AG08395 (cell line): ENCODE measurements around the gene MMP17.

Source experiments
- DNase-seq: peaks from one replicate; pipeline ENCODE4 v3.0.0; 2012; ENCODE audit warnings: mixed read lengths, low spot score

Gene MMP17

DNA sequence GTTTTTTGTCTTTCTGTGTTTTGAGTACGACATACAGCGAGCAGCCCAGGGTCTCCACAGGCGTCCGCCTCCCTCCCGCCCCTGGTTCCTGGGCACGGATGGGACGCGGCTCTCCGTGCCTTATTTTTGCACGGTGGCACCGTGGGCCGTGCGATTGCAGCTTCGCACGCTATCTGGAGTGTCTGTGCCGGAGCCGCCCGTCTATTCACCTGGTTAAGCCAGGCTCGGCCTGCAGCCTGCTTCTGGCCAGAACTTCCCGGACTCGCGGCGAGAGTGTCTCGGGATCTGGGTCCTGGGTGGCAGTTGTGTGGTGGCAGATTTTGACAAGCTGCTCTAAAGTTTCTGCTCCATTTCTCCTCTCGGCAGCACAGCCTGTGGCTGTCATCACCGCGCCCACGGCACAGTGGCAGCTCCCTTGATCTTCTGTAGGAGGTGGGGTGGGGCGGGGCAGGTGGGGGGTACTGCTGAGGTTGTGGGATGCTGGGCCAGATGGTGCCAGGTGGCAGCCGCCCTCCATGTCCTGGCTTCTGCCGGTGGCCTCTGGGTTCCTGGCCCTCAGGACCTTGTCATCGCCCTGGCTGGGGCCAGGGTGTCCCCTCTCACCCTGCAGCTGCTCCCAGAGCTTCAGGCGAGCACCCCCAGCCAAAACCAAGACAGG lies 2.9 kb downstream of the MMP17 start:
- no peak for DNase-seq

GRCh38 chr12:131831635-131832041 lies 3.4 kb downstream of the MMP17 start:
- peak; percentile 81 for DNase-seq

DNA sequence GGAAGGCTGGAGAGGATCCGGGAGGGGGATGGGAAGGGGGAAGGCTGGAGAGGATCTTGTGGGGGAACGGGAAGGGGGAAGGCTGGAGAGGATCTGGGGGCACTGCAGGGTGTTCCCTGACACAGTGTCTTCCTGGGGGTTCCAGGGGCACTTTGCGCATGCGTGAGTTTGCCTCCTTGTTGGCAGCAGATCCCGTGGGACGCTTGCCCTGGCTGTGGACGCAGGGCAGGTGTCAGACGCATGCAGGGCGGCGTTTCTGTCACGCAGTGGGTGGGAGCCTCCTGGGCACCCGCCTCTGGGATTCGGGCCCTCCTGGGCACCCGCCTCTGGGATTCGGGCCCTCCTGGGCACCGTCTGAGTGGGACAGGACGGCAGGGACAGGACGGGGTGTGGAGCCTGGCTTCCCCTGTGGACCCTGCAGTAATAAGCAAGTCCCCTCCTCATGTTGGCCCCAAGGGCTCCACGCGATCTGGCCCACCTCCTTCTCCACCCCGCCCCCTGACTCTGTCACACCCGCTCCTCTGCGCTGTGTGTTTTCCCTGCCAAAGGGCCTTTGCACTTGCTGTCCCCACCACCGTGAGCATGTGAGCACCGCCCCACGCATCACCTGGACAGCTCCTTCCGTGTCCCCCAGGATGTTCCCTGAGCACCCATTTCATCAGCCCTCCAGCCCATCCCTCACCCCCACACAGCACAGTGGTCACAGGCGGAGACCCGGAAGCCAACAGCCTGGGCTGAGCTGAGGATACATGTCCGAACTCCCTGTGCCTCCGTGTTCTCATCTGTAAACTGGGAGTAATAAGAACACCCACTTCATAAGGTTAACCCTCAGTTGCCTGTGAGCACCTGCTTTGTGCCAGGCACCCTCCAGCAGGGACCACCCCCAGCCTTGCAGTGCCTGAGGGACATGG lies 4.4 kb downstream of the MMP17 start:
- DNase-seq: peak; percentile 93

- no peak for DNase-seq
Observed at GRCh38 chr12:131833288-131833895, 5.2 kb downstream of the MMP17 start.

DNA sequence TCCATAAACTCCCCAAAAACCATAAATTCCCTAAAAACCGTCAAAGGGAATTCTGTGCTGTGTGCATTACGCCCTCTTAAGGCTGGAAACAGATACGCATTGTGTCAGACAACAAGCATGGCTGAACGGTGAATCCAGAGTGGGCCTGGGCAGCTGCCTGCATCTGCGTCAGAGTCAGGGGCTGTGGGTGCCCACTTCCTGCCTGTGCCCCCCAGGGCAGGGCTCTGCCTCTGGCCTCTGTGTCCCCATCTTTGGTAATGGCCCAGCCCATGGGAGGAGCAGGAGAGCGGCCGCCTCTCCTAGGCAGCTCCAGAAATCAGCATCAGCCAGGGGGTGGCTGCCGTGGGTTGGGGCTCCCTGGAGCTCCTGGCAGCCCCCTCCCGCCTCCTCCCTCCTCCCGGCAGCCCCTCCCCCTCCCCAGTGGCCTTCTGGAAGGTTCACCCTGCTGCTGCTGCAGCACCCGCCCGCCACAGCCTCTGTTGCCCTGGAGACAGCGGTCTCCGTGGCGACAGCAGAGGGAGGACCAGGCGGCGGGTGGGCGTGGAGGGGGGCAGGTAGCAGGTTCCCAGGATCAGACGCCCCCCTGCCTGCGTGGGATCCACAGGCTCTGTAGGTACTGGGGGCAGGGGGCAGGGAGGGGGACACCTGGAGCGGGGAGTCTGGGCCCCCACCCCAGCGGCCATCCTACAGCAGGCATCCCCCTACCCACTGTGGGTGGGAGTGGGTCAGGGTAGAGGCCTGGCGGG lies 5.9 kb downstream of the MMP17 start:
- no peak for DNase-seq

DNA sequence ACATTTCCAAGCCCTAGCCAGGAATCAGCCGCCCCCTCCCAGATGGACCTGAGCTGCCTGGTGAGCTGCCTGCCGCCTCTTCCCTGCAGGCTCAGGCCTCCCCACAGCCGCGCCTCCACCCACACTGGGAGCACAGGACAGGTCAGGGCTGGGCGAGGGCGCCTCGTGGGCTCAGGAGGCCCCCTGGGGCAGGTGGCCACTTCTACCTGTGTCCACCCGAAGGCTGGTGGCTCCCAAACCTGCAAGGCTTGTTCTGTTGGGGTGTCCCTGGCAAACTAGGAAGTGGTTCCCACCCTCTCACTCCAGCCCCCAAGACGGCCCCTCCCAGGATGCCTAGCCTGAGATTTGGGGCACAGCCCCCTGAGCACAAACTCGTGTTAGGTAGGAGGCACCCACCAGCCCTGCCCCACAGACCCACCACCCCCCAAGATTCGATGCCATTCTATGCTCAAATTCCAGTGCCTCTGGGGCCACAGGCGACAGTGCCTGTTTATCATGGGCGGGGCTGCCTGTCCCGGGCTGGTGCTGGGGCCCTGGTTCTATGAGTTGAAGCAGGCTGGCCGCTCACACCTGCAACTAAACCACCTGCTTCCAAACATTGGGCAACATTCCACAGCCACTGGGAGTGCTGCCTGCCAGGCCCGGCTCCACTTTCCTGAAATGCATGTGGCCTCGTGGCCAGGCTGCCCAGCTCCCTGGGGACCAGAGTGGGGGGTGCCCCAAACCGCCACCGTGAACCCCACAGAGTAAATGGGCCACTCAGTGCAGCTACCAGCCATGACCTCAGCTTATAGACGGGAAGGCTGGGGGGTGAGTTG lies 6.8 kb downstream of the MMP17 start:
- DNase-seq: no peak

- no peak for DNase-seq
Observed at GRCh38 chr12:131835616-131836171, 7.5 kb downstream of the MMP17 start.

- DNase-seq: no peak
Observed at GRCh38 chr12:131836193-131836592, 8.0 kb downstream of the MMP17 start.

DNA sequence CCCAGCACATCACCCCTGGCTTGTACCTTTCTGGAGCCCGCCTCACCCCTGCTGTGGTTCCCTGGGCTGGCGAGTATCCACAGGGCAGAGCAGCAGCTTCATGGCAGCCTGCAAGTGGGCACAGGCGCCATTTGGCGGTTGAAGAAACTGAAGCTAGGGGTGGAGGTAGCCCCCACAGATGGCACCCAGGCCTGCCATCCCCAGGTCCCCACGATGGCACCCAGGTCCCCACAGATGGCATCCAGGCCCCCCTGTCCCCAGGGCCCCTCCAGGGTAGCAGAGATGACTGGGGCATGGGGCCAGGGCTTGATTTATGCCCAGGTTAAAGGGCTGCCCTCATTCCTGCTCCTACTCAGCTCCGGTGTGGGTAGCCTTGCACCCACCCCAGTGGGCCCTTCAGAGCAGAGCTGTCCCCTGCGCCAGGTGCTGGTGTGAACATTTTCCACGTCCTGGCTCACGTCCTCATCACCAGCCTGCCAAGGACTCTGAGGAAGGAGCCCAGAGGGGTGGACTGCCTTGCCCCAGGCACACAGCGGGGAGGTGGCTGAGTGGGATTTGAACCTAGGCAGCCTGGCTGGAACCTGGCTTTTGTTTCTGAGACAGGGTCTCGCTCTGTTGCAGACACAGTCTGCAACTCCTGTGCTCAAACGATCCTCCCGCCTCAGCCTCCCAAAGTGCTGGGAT lies 8.7 kb downstream of the MMP17 start:
- DNase-seq: no peak

DNA sequence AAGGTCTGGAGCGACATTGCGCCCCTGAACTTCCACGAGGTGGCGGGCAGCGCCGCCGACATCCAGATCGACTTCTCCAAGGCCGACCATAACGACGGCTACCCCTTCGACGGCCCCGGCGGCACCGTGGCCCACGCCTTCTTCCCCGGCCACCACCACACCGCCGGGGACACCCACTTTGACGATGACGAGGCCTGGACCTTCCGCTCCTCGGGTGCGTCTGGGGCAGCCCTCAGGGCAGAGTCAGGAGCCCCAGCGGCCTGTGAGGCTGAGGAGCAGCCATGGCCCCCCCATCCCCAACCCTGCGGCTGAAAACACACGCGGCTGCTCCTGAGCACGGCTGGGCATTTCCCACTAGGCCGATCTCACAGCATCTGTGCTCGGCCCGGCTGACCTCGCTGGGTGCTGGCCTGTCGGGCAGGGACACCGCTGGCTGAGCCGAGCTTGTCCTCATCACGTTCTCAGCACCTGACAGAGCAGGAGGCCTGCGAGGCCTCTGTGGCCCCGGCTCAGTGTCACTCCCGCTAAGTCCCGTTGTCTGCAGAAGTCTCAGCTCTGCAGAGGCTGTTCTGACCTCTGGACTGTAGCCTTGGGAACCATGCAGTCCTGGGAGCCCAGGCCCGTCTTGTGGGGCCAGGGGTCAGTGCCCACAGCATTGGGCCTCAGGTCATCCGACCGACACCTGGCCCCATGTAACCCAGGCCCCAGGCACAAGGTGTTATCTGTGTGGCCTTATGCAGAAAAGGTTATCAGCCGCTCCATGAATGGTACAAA lies 12.6 kb downstream of the MMP17 start:
- DNase-seq: no peak

DNA sequence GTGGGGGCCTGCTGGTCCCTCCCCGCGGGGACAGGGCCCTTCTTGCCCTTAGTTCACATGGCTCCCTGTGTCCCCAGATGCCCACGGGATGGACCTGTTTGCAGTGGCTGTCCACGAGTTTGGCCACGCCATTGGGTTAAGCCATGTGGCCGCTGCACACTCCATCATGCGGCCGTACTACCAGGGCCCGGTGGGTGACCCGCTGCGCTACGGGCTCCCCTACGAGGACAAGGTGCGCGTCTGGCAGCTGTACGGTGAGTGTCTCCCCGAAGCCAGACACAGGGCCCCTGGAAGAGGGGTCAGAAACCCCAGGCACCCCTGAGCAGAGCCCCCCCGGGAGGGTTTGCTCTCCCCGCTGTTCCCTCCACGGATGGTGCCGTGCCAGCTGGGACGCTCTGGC lies 13.4 kb downstream of the MMP17 start:
- DNase-seq: no peak

DNA sequence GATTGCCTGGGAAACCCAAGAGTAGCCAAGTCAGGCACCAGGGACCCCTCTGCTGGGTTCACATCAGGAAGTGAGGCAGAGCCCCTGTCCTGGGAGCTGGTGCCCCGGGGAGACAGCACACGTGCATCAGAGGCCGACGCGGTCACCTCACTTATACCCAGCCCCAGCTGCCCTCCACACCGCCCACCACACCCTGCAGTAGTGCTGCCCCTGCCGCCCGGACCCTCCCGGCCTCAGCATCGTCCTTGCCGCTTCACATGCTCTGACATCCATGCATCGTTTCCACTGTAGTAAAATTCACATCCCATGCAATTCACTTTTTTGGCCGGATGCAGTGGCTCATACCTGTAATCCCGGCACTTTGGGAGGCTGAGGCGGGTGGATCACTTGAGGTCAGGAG lies 14.0 kb downstream of the MMP17 start:
- DNase-seq: no peak

GRCh38 chr12:131843527-131843926 lies 15.3 kb downstream of the MMP17 start:
- DNase-seq: no peak

- no peak for DNase-seq
Observed at GRCh38 chr12:131844140-131844539, 15.9 kb downstream of the MMP17 start.

DNA sequence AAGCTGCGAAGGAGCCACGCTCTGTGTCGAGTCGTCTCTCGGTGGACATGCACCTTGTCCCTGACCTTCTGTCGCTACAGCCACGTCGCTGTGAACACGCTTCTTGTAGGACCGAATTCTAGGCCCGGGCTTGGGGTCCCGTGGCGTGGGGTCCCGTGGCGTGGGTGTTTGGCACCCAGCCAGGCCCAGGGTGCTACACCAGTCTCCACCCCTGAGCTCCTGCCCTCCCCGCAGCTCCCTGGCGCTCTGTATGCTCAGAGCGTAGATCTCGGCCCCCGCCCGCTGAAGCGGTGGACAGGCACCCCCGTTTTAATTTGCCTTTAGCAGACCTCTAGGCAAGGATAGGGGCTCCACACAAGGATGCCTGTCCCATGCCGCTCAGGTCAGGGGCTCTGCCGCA lies 16.5 kb downstream of the MMP17 start:
- no peak for DNase-seq

DNA sequence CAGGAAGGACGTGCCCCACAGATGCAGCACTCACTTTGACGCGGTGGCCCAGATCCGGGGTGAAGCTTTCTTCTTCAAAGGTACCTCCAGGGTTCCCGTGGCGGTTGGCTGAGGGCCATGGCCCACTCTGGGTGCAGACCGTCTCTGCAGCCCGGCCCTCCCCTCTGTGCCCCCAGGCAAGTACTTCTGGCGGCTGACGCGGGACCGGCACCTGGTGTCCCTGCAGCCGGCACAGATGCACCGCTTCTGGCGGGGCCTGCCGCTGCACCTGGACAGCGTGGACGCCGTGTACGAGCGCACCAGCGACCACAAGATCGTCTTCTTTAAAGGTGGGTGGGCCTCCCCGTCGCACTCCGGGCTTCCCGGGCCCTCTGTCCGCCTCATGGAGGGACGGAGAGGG lies 16.9 kb downstream of the MMP17 start:
- no peak for DNase-seq

DNA sequence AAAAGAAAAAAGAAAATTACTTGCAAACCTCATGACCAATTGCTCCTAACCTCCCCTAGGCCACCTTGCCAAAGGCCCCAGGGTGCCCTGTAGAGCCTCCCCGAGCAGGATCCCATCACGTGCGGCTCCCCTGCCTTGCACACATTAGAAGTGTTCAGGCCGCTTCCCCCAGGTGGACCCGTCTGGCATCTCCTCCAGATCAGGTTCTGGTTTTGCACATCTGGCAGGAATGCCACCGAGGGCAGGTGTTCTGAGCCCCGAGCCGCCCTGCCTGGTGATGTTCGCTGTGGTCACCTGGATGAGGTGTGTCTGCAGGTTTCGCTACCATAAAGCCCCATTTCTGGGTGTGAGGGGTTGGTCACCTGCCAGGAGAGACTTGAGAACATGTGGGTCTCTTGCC lies 19.3 kb downstream of the MMP17 start:
- no peak for DNase-seq

DNA sequence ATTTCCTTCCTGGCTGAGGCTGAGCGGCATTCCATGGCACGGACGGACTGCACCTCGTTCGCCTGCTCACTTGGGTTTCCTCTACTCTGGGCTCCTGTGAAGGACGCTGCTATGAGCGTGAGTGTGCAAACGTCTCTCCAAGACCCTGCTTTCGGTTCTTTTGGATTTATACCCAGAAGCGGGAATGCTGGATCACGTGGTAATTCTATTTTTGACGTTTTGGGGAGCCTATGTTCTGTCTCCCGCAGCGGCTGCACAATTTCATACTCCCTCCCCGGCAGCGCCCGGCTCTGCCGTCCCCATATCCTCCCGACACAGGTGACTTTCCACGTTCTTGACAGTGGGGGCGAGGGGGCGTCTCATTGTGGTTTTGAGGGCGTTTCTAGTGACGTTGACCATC lies 20.6 kb downstream of the MMP17 start:
- DNase-seq: no peak

- no peak for DNase-seq
Observed at GRCh38 chr12:131849700-131850553, 21.7 kb downstream of the MMP17 start.
